Measurements from ENCODE around the gene NTSR2. TPM values are rescaled to one million over a fixed set of nuclear protein-coding genes. Genes with fewer than 3 reads are reported as not detected.
A peak's percentile ranks its signal among the peaks of the same experiment; 100 is the strongest.

NTSR2 gene
- total RNA-seq, 1 experiment from 2014 or later: not detected

DNA sequence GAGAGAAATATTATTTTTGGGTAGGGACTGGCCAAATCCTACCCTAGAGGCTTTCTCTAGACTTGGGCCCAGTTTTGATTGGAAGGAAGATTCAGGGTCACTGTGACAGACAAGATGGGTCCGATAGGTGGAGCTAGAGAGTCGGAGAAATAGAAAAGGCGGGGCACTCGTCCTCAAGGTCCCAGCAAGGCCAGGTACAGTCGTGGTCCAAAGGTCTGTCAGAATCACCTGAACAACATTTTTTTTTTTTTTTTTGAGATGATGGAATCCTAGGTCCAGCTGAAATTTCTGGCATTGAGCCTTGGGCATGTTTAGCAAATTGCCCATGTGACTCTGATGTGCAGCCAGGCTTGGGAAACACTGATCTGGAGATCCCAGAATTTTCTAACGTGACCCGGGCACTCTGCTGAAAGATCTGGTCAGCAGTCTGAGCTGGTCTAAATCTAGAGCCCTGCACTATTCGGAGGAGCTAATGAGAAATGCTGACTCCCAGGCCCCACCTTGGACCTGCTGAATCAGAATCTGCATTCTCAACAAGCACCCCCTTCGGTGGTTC lies 23.0 kb upstream of the NTSR2 start:
- Histone ChIP-seq H3K4me3 (no peak overlapping the region), H3K36me3 (no peaks in the 10 kb centered on the region), H3K27me3 (replicated peaks) (no peaks in the 10 kb centered on the region), H3K9me3 (replicated peaks) (no peaks in the 10 kb centered on the region), H3K4me1 (replicated peaks) (peaks cover 27% of the 10 kb centered on the region), H3K27ac (no peak overlapping the region)
- peak; percentile 57 to 65 for DNase-seq (ENCODE audit: low read depth in 1 of 2, low spot score in 2 of 2)

DNA sequence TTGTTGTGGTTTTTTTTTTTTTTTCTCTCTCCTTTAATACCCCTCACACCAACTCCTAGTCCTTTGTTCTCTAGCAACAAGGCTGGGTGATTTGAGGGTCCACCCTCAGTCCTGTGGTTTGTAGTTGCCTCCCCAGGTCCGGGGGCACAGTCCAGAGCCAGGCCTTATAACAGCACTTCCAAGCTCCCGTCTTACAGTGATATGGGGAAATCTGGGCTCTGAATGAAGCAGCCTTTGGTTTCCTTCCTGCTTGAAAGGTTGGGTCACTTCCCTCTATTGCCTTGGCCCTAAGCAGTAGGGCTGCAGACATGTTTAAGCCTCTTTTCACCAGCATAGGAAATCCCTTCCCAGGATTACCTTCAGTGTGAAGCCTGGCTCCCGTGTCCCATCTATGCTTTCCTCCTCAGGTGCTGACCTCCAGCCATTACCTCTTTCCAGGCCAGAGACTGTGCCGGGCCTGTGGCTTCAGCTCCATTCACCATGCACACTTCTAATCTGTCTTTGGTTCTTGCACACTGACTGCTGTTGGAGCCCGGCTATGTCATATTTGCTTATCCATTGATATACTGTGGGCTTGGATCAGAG lies 21.2 kb upstream of the NTSR2 start:
- no peaks in the 10 kb centered on the region for H3K9me3 ChIP-seq (replicated peaks)
- no peaks in the 10 kb centered on the region for H3K36me3 ChIP-seq
- no peak overlapping the region for H3K27ac ChIP-seq
- H3K4me1 ChIP-seq (replicated peaks): peaks cover 9% of the 10 kb centered on the region
- no peak overlapping the region for H3K4me3 ChIP-seq
- no peaks in the 10 kb centered on the region for H3K27me3 ChIP-seq (replicated peaks)
- DNase-seq (ENCODE audit: low read depth in 1 of 2, low spot score in 2 of 2): no peak

DNA sequence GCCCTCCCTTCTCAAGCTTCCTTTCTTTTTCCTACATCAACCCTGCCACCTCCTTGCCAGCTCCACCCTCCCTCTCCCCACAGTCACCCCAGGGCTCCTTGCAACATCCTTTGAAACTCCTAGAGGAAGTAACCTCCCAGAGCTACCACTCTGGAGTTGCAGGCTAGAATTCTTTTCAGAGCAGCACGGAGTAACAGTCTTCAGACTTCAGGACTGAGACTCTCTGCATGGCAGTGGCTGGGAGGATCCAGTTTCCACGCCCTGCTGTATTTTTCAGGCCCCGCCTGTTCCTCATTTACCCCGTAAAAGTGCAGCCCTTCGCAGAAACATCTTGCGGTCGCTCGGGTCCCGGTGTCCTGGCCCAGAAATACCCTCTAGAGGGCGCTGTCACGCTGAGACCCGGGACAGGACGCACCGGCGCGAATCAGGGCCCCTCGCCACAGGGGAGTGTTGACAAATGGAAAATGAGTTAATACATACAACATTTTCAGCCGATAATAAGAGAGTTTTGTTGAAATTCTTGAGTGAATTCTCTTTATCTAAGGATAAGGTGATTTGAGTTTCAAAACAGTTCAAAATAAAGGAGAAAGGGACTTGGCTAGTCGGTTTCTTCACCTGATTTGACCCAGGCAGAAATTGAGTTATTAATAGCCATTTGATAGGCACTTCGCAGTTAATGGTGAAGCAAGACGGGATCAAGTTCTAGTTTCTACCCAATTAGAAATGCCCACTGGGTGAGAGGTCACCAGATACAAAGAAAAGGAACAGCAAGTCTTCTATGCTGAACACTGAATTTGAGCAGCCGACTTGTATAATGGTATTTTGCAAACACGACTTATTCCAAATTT lies 18.5 kb upstream of the NTSR2 start:
- Histone ChIP-seq H3K4me3 (no peak overlapping the region), H3K27ac (no peak overlapping the region), H3K27me3 (replicated peaks) (0 out of 2 replicates have a peak, but pooled peaks cover 6% of the 10 kb centered on the region), H3K9me3 (replicated peaks) (no peaks in the 10 kb centered on the region), H3K4me1 (replicated peaks) (peaks cover 9% of the 10 kb centered on the region), H3K36me3 (no peaks in the 10 kb centered on the region)
- DNase-seq (ENCODE audit: low read depth in 1 of 2, low spot score in 2 of 2): peak; percentile 76 to 86

DNA sequence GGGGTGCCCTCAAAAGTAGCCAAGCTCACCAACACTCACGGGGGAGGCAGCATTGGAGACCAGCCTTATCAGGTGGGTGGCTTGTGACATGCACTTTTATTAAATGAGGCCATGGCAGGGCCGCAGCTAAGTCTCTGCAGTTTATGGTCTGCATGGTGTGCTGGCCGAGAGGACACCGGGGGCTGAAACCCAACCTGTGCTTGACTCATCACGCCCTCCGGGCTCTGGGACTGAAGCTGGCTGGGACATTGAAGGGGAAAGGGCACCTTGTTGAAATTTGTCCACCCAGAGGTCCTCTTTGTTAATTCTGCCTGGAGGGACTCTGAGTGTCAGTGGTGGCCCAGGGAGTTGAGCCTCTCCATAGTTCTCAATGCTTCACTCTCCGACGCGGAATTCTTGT lies 17.7 kb upstream of the NTSR2 start:
- no peaks in the 10 kb centered on the region for H3K36me3 ChIP-seq
- no peak for DNase-seq (ENCODE audit: low read depth in 1 of 2, low spot score in 2 of 2)
- H3K4me3 ChIP-seq: no peak overlapping the region
- H3K27me3 ChIP-seq (replicated peaks): 0 out of 2 replicates have a peak, but pooled peaks cover 6% of the 10 kb centered on the region
- H3K4me1 ChIP-seq (replicated peaks): peaks cover 9% of the 10 kb centered on the region
- H3K27ac ChIP-seq: no peak overlapping the region
- no peaks in the 10 kb centered on the region for H3K9me3 ChIP-seq (replicated peaks)

DNA sequence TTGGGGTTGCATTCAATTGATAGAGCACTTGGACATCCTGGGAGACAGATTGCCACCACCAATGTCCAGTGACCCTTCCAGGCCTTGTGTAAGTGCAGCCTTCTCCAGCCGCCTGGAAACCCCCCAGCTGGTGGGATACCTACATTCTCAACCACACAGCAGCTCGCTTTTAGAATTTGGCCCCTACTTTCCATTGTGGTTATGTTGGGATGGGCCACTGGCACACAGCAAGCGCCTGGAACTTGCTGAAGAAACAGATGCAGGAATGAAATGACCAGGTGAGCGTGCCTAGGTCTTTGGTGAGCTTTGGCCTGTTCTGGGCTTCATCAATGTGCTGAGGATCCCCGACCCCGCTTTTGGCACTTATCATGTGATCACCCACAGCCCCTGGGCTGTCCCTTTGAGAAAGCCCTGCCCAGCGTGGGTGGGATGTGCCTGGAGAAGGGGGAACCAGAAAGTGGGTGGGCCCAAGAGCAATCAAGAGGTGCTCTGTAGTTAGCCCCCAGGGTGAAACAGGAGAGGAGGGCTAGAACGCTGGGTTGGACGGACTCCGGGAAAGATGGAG lies 16.0 kb upstream of the NTSR2 start:
- Histone ChIP-seq H3K27ac (no peak overlapping the region), H3K4me3 (no peak overlapping the region), H3K36me3 (no peaks in the 10 kb centered on the region), H3K27me3 (replicated peaks) (0 out of 2 replicates have a peak, but pooled peaks cover 6% of the 10 kb centered on the region), H3K9me3 (replicated peaks) (no peaks in the 10 kb centered on the region), H3K4me1 (replicated peaks) (peaks cover 9% of the 10 kb centered on the region)
- DNase-seq (ENCODE audit: low read depth in 1 of 2, low spot score in 2 of 2): no peak

DNA sequence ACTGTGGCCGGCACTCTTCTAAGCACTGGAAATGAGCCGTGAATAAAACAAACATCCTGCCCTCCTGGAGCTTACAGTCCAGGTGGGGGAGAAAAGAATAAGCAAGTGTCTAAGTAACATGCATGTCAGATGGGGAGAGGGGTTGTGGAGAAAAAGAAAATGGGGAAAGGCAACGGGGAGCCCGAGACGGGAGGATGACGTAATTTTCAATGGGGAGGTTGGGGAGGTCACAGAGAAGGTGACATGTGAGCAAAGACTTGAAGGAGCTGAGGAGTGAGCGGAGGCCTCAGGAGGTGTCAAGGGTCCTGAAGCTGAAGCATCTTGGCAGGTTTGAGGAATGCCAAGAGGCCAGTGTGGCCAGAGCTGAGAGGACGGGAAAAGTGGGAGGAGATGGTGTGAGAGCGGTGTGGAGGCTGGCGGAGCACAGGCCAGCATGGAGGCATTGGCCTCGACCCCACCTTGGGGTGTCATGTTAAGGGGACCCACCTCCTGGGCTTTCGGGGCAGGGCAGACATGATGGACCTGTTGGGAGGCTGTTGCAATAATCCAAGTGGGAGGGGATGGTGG lies 15.0 kb upstream of the NTSR2 start:
- Histone ChIP-seq H3K27ac (no peak overlapping the region), H3K9me3 (replicated peaks) (no peaks in the 10 kb centered on the region), H3K4me3 (no peak overlapping the region), H3K27me3 (replicated peaks) (0 out of 2 replicates have a peak, but pooled peaks cover 6% of the 10 kb centered on the region), H3K4me1 (replicated peaks) (peaks cover 9% of the 10 kb centered on the region), H3K36me3 (no peaks in the 10 kb centered on the region)
- no peak for DNase-seq (ENCODE audit: low read depth in 1 of 2, low spot score in 2 of 2)

DNA sequence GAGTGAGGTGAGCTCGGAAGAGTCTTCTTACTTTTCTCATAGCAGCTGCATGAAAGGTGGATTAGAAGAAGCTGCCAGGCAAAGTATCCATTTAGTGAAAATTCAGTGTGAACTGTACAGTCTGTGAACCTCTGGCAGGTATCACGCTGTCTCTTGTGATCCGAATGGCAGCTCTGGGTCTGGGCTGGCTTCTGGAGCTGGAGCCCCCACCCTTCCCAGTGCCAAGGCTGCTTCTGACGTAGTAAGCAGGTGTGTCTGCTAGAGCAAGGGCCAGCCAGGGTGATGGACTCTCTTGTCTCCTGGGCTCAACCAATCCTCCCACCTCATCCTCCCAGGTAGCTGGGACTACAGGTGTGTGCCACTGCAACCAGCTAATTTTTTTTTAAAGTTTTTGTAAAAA lies 14.0 kb upstream of the NTSR2 start:
- H3K9me3 ChIP-seq (replicated peaks): no peaks in the 10 kb centered on the region
- no peak overlapping the region for H3K4me3 ChIP-seq
- 0 out of 2 replicates have a peak, but pooled peaks cover 6% of the 10 kb centered on the region for H3K27me3 ChIP-seq (replicated peaks)
- H3K27ac ChIP-seq: no peak overlapping the region
- H3K4me1 ChIP-seq (replicated peaks): peaks cover 9% of the 10 kb centered on the region
- no peak for DNase-seq (ENCODE audit: low read depth in 1 of 2, low spot score in 2 of 2)
- no peaks in the 10 kb centered on the region for H3K36me3 ChIP-seq

DNA sequence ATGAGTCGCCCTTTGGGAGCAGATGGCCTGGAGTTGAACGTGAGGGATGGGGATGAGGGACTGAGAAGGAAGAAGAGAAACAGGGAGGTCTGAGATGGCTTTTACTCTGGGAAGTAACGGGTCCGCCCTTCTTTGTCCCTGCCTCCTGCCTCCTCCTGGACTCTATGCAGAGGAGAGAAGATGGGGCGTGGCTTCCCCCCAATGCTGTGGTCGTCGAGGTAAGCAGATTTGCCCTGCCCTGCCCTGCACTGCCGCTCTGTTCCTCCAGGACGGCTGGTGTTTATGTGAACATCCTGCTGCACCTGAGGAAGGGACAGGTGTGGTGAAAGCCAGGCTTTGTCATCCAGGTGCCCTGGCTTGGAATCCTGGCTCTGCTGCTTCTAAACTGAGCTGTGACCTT lies 13.5 kb upstream of the NTSR2 start:
- H3K9me3 ChIP-seq (replicated peaks): no peaks in the 10 kb centered on the region
- no peak overlapping the region for H3K4me3 ChIP-seq
- H3K27me3 ChIP-seq (replicated peaks): 0 out of 2 replicates have a peak, but pooled peaks cover 6% of the 10 kb centered on the region
- DNase-seq (ENCODE audit: low read depth in 1 of 2, low spot score in 2 of 2): no peak
- peaks cover 5% of the 10 kb centered on the region for H3K4me1 ChIP-seq (replicated peaks)
- no peaks in the 10 kb centered on the region for H3K36me3 ChIP-seq
- no peak overlapping the region for H3K27ac ChIP-seq

DNA sequence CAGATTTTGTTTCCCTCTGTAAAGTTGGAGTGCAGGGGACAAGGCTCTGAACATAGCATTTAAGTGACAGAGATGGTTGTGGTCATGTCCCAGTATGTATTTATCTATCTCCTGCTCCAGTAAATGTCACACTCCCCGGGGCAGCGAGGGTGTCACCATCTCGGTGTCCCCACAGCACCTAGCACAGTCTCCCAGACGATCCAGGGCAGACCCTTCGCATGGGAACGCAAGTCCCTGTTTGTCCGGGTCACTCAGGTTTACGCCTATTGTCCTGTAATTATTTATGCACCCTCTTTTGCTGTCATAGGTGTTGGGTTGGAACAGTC lies 12.6 kb upstream of the NTSR2 start:
- 0 out of 2 replicates have a peak, but pooled peaks cover 6% of the 10 kb centered on the region for H3K27me3 ChIP-seq (replicated peaks)
- H3K36me3 ChIP-seq: no peaks in the 10 kb centered on the region
- H3K9me3 ChIP-seq (replicated peaks): no peaks in the 10 kb centered on the region
- no peak for DNase-seq (ENCODE audit: low read depth in 1 of 2, low spot score in 2 of 2)
- H3K27ac ChIP-seq: no peak overlapping the region
- H3K4me3 ChIP-seq: no peak overlapping the region
- no peaks in the 10 kb centered on the region for H3K4me1 ChIP-seq (replicated peaks)

DNA sequence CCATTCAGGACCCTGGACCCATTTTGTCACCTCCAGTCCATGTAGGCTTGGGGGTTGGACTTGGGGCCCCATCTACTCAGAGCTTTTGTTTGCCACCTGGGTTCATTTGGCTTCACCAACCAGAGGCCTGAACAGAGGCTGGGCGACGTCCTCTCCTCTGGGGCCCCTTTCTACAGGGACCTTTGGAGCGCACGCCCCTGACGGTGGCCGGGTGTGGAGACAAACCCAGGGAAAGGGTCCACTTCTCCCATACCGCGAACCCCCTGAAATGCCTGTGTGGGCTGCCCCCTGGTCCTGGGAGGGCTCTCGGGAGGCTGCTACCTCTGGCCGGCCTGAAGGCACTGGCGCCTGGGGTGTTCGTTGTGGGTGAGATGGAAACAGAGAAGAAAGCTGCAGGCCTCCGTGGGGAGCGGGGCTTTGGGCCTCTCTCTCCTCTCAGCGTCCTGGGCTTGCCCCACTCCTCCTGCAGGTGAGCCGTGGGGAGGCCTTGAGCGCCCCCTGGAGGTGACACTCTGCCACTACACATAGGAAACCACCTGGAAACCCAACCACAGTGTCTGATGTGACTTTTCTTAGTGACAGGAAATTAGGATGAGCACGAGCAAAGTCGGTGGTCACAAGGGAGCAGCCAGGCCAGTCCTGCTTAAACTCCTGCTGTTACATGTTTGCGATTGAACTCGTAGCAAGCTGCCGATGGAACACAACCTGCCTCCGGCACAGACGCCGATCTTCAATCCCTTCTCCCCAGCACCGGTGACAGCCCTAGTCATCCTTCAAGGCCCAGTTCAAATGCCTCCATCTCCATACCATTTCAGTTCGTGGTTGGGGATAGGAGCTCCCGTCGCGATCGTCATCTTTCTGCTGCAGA lies 12.0 kb upstream of the NTSR2 start:
- Histone ChIP-seq H3K27me3 (replicated peaks) (0 out of 2 replicates have a peak, but pooled peaks cover 6% of the 10 kb centered on the region), H3K4me3 (no peak overlapping the region), H3K36me3 (no peaks in the 10 kb centered on the region), H3K4me1 (replicated peaks) (no peaks in the 10 kb centered on the region), H3K9me3 (replicated peaks) (no peaks in the 10 kb centered on the region), H3K27ac (no peak overlapping the region)
- DNase-seq (ENCODE audit: low read depth in 1 of 2, low spot score in 2 of 2): no peak

DNA sequence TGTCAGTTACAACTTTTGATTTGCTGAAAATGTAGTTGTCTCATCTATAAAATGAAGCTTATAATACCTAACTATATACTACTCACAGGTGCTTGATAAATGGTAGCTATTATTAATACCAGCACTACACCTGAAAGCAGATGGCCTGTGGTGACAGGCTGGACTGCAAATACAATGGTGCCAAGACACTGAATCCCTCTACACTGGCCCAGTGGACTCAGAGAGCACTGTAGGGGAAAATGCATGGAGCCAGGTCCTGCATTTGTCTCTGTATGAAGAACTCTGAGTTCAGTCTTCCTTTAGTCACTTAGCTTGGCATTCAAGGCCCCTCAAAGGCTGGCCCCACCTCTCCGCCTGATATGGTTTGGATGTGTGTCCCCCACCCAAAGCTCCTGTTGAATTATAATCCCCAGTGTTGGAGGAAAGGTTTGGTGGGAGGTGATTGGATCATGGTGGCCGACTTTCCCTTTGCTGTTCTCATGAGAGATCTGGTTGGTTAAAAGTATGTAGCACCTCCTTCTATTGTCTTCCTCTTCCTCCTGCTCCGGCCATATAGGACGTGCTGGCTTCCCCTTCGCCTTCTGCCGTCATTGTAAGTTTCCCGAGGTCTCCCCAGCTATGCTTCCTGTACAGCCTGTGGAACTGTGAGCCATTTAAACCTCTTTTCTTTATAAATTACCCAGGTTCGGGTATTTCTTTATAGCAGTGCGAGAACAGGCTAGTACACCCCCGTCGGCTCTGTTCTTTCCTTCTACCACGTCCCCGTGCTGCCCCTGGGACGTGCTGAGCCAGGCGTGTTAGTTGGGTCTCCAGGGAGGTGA lies 11.1 kb upstream of the NTSR2 start:
- H3K27ac ChIP-seq: no peak overlapping the region
- DNase-seq (ENCODE audit: low read depth in 1 of 2, low spot score in 2 of 2): no peak
- H3K9me3 ChIP-seq (replicated peaks): no peaks in the 10 kb centered on the region
- H3K27me3 ChIP-seq (replicated peaks): 0 out of 2 replicates have a peak, but pooled peaks cover 6% of the 10 kb centered on the region
- no peak overlapping the region for H3K4me3 ChIP-seq
- H3K4me1 ChIP-seq (replicated peaks): no peaks in the 10 kb centered on the region
- H3K36me3 ChIP-seq: no peaks in the 10 kb centered on the region

DNA sequence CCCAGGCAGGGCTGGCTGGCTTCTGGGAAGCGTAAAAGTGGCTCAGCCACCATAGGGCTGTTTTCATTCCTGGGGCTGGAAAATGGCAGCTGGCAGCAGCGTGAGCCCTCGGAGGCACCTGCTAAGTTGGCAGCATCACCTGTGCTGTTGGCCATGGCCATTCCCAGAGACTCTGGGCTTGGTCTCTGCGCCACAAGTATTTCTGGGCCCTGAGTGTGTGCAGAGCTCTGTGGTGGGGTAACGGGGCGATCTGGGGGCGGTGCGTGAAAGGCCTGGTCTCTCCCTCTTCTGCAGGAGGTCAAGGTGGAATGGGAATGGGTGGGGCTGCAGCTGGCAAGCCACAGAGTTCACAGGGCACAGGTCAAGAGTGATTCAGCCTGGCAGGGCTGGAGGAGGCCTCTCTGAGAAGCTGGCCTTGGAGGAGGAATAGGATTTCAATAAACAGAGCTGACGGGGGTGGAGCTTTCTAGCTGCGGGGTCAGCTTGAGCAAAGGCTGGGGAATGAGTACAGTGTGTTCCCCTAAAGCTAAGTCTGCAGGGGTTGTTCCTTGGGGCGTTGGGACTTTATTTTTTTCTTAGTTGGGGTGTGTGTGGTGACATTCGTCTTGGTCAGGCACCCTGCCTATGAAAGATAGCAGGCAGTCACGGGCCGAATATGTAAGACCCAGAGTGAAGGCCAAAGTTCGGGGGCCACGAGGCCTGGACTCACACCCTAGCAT lies 10.3 kb upstream of the NTSR2 start:
- H3K4me1 ChIP-seq (replicated peaks): no peaks in the 10 kb centered on the region
- 0 out of 2 replicates have a peak, but pooled peaks cover 6% of the 10 kb centered on the region for H3K9me3 ChIP-seq (replicated peaks)
- H3K27me3 ChIP-seq (replicated peaks): peaks cover 8% of the 10 kb centered on the region
- H3K36me3 ChIP-seq: no peaks in the 10 kb centered on the region
- DNase-seq (ENCODE audit: low read depth in 1 of 2, low spot score in 2 of 2): no peak
- H3K4me3 ChIP-seq: no peak overlapping the region
- no peak overlapping the region for H3K27ac ChIP-seq
